ENCODE measurements around the gene MRPL28.
A peak's percentile ranks its signal among the peaks of the same experiment; 100 is the strongest.
"Not testable (repeated sequence)": the region's sequence is repeated elsewhere in the genome, so short reads cannot be mapped to it uniquely, and the experiment has no call there.

Gene MRPL28

GRCh38 chr16:373020-373598 is 2.8 kb upstream of the MRPL28 start:
- no peak for DNase-seq (ENCODE audit: low read depth)

- no peak for DNase-seq (ENCODE audit: low read depth)
Observed at GRCh38 chr16:372302-372983, 2.1 kb upstream of the MRPL28 start.

- DNase-seq (ENCODE audit: low read depth): no peak
Observed at GRCh38 chr16:371515-372301, 1.4 kb upstream of the MRPL28 start.

GRCh38 chr16:370979-371514 is 709 bp upstream of the MRPL28 start:
- no peak for DNase-seq (ENCODE audit: low read depth)

GRCh38 chr16:369866-370436 is 387 bp downstream of the MRPL28 start:
- DNase-seq (ENCODE audit: low read depth): no peak

- no peak for DNase-seq (ENCODE audit: low read depth)
Observed at GRCh38 chr16:369275-369865, 968 bp downstream of the MRPL28 start.

GRCh38 chr16:368388-369158 is 1.8 kb downstream of the MRPL28 start:
- no peak for DNase-seq (ENCODE audit: low read depth)

GRCh38 chr16:367333-367903 is 2.9 kb downstream of the MRPL28 start:
- no peak for DNase-seq (ENCODE audit: low read depth)

- DNase-seq (ENCODE audit: low read depth): no peak
Observed at GRCh38 chr16:366476-366875, 3.9 kb downstream of the MRPL28 start.

- DNase-seq (ENCODE audit: low read depth): no peak
Observed at GRCh38 chr16:364595-365491, 5.5 kb downstream of the MRPL28 start.

GRCh38 chr16:363766-364490 is 6.4 kb downstream of the MRPL28 start:
- DNase-seq (ENCODE audit: low read depth): no peak

GRCh38 chr16:363110-363765 is 7.1 kb downstream of the MRPL28 start:
- DNase-seq (ENCODE audit: low read depth): no peak

- not testable (repeated sequence) for DNase-seq (ENCODE audit: low read depth)
Observed at GRCh38 chr16:362702-362999, 7.7 kb downstream of the MRPL28 start.

- peak; percentile 73 for DNase-seq (ENCODE audit: low read depth)
Observed at GRCh38 chr16:361872-362701, 8.3 kb downstream of the MRPL28 start.

- DNase-seq (ENCODE audit: low read depth): no peak
Observed at GRCh38 chr16:361341-361871, 8.9 kb downstream of the MRPL28 start.

GRCh38 chr16:360698-361336 is 9.5 kb downstream of the MRPL28 start:
- DNase-seq (ENCODE audit: low read depth): no peak

All from activated T-cell treated with anti-CD3 and anti-CD28 coated beads for 48 hours (primary cell).